Neutrophil (primary cell): ENCODE data around the gene SMU1.
A peak's percentile ranks its signal among the peaks of the same experiment; 100 is the strongest.

Source experiments
- H3K27ac ChIP-seq: fragments of 200-600 bp; sonication (generic); 2 replicates; pipeline ENCODE4 v1.5.1; 2016; ENCODE audit warnings: mild to moderate bottlenecking, moderate library complexity
- H3K27me3 ChIP-seq: fragments of 200-600 bp; sonication (generic); 2 replicates; pipeline ENCODE4 v1.6.0; 2016; ENCODE audit warnings: mild to moderate bottlenecking
- H3K36me3 ChIP-seq: fragments of 200-600 bp; sonication (generic); 2 replicates; pipeline ENCODE4 v1.5.1; 2017
- H3K4me1 ChIP-seq, 2 experiments: fragments of 200-600 bp in 1 of 2; sonication (generic) in 1 of 2; 1 replicate in 1 of 2; 2 replicates in 1 of 2; pipeline versions ENCODE4 v1.5.1 to v1.6.1; 2013 to 2016; ENCODE audit warnings: low read depth in 1 of 2, low read length in 1 of 2, mild to moderate bottlenecking in 1 of 2, moderate library complexity in 1 of 2; ENCODE audit not compliant: control insufficient read depth in 1 of 2, insufficient read depth in 1 of 2
- H3K4me3 ChIP-seq, 2 experiments: fragments of 200-600 bp in 1 of 2; sonication (generic) in 1 of 2; 1 replicate in 1 of 2; 2 replicates in 1 of 2; pipeline ENCODE4 v1.5.1; 2013 to 2016; ENCODE audit warnings: low read depth in 1 of 2, low read length in 1 of 2, mild to moderate bottlenecking in 1 of 2, moderate library complexity in 1 of 2
- H3K9me3 ChIP-seq: fragments of 200-600 bp; sonication (generic); 2 replicates; pipeline ENCODE4 v1.5.1; 2016
- TF ChIP-seq, protein P1 (sequence below): fragments of 200-600 bp; sonication (generic); IDR thresholded peaks from 2 replicates; pipeline ENCODE4 v1.5.1; 2016; ENCODE audit warnings: antibody characterized with exemption

Gene SMU1

DNA sequence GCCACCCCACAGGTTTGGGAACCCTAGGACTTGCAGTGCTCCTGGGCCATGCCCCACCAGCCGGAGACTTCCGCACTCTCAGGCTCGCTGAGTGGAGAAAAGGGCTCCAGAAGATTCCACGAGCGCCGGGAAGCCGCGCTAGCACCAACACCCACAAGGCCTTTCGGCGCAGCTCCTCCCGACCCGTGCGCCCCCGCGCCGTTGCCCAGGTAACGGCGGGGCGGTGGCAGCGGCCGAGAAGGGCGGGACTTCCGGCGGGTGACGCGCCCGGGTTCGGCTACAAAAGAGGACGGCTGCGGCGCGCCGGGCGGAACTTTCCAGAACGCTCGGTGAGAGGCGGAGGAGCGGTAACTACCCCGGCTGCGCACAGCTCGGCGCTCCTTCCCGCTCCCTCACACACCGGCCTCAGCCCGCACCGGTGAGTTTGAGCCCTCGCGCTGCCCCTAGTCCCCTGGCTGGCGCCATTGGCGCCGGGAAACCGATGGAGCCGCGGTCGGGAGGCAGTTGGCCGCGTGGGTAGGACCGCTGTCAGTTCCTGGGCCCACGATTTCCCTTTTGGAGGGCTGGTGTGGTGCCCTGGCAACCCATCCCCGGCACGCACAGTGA, 51.4 kb downstream of the SMU1 start, which contains the start of gene DNAJA1:
Gene DNAJA1 (plus strand): TSS at position 308 of the 606 bp plus-strand sequence. CDS start 1,212 bp downstream, outside the sequence.
- TF ChIP-seq, protein P1, sequence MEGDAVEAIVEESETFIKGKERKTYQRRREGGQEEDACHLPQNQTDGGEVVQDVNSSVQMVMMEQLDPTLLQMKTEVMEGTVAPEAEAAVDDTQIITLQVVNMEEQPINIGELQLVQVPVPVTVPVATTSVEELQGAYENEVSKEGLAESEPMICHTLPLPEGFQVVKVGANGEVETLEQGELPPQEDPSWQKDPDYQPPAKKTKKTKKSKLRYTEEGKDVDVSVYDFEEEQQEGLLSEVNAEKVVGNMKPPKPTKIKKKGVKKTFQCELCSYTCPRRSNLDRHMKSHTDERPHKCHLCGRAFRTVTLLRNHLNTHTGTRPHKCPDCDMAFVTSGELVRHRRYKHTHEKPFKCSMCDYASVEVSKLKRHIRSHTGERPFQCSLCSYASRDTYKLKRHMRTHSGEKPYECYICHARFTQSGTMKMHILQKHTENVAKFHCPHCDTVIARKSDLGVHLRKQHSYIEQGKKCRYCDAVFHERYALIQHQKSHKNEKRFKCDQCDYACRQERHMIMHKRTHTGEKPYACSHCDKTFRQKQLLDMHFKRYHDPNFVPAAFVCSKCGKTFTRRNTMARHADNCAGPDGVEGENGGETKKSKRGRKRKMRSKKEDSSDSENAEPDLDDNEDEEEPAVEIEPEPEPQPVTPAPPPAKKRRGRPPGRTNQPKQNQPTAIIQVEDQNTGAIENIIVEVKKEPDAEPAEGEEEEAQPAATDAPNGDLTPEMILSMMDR = peak; percentile 43
- peak within 1 kb of the TSS; percentile 98 for H3K27ac ChIP-seq
- H3K36me3 ChIP-seq = peaks cover 35% of the 10 kb centered on the region
- H3K4me1 ChIP-seq = peaks cover 45% of the 10 kb centered on the region in 2 experiments
- H3K27me3 ChIP-seq = no peaks in the 10 kb centered on the region
- peak within 1 kb of the TSS; percentile 97 for H3K4me3 ChIP-seq
- H3K9me3 ChIP-seq = no peaks in the 10 kb centered on the region

DNA sequence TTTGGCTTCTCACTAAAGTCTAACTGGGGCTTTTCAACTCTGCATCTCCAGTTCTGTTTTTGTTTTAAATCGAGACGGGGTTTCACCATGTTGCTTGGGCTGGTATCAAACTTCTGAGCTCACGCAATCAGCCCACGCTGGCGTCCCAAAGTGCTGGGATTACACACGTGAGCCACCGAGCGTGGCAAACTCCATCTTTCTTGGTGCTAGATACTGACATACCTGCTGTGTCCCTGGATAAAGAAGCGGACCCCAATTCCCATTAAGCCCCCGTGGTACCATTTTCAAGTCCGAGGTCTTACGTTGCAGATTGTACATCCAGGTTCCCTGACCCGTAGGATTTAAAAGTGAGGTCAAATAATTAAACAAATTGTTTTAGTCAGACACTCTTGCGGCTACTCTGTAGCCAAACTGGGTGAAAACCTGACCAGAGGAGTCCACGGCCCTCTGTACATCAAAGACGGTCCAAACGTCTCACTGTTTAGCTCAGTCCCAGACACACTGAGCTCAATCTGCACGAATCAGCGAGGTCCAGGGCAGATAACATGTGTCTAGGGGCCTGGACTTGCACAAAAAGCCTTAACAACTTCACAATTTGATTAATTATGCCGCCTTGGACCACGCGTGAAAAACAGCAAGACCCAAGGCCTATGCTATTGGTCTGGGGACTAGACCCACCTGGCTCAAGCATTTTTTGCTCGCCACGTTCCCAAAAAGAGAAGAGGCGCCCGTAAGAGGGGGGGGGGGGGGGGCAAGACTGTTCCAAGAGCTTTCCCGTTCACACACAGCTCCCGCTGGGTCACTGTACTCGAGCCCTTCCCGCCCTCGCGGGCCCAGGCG, 52.1 kb downstream of the SMU1 start:
- Histone ChIP-seq H3K4me1 (peaks cover 39 to 40% of the 10 kb centered on the region in 2 experiments), H3K27me3 (no peaks in the 10 kb centered on the region), H3K27ac (peak overlapping the region; percentile 98), H3K9me3 (no peaks in the 10 kb centered on the region), H3K36me3 (peaks cover 28% of the 10 kb centered on the region), H3K4me3 (peak overlapping the region; percentile 97)
- TF ChIP-seq, protein P1 = no peak

DNA sequence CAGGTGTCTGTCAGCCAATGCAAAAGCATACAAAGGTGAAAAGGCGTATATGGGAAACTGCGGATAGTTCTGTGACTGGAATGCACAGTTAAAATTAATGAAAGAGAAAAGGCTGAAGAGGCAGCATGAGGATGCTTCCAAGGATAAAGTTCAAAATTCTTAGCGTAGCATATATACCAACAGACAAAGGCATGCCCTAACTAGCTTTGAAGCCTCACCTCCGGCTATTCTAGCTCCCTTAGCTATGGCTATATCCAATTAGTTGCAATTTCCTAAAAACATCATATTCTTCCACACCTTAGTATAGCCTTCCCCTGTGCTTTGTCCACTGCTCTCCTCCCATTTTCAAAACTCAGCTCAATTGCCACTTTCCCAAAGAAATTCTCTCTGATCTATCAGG, 52.8 kb downstream of the SMU1 start:
- no peaks in the 10 kb centered on the region for H3K9me3 ChIP-seq
- no peaks in the 10 kb centered on the region for H3K27me3 ChIP-seq
- H3K27ac ChIP-seq = peak overlapping the region; percentile 98
- H3K36me3 ChIP-seq = peaks cover 23% of the 10 kb centered on the region
- peaks cover 32 to 33% of the 10 kb centered on the region in 2 experiments for H3K4me1 ChIP-seq
- TF ChIP-seq, protein P1 = no peak
- H3K4me3 ChIP-seq = peak overlapping the region in 1 of 2 experiments; percentile 97

DNA sequence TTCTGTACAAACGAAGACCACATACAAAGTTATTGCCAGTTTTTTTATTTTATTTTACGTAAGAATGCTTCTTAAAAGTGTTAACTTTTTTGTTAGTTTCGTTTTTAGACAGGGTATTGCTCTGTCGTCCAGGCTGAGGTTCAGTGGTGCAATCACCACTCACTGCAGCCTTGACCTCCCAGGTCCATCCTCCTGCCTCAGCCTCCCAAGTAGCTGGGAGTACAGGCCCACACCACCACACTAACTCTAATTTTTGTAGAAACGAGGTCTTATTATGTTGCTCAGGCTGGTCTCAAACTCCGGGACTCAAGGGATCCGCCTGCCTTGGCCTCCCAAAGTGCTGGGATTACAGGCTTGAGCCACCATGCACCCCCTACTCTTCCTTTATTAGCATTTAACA, 53.7 kb downstream of the SMU1 start:
- Histone ChIP-seq H3K27ac (no peak overlapping the region), H3K27me3 (no peaks in the 10 kb centered on the region), H3K4me3 (no peak overlapping the region), H3K4me1 (peaks cover 24 to 27% of the 10 kb centered on the region in 2 experiments), H3K36me3 (peaks cover 14% of the 10 kb centered on the region), H3K9me3 (no peaks in the 10 kb centered on the region)
- TF ChIP-seq, protein P1 = no peak

DNA sequence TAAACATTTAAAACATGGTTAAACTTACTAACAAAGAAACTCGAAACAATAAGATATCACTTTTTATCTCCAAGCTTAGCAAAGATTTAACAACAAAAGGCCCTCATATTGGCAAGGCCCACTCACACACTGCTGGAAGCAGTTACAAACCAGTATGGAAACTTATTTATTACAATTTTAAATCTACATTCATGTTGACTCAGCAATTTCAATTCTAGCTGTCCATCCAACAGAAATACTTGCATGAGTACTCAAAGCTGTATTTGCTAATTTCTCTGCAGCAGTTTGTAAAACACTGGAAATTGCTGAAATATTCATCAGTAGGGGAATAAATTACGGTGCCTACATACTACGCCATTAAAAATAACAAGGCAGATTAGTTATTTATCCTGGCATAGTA, 54.2 kb downstream of the SMU1 start:
- H3K36me3 ChIP-seq = peaks cover 9% of the 10 kb centered on the region
- no peaks in the 10 kb centered on the region for H3K27me3 ChIP-seq
- H3K4me3 ChIP-seq = no peak overlapping the region
- H3K27ac ChIP-seq = no peak overlapping the region
- TF ChIP-seq, protein P1 = no peak
- no peaks in the 10 kb centered on the region for H3K9me3 ChIP-seq
- H3K4me1 ChIP-seq = peaks cover 23 to 27% of the 10 kb centered on the region in 2 experiments
